ENCODE results near the gene CFP.

Gene CFP

GRCh38 chrX:47597222-47597621, 32.5 kb downstream of the CFP start:
- no peak for TF ChIP-seq CTCF (IDR thresholded peaks at IDR 0.05)
- no peaks in the 10 kb centered on the region for H3K27me3 ChIP-seq
- no peaks in the 10 kb centered on the region for H3K4me1 ChIP-seq (ENCODE audit: control insufficient read depth in 1 of 2, insufficient read depth in 1 of 2, low read depth in 1 of 2, low read length in 1 of 2)
- no peak overlapping the region for H3K27ac ChIP-seq
- H3K36me3 ChIP-seq, result no peaks in the 10 kb centered on the region
- no peaks in the 10 kb centered on the region for H3K9me3 ChIP-seq
- H3K4me3 ChIP-seq (ENCODE audit: low read depth in 1 of 2, low read length in 1 of 2), result no peak overlapping the region

- Histone ChIP-seq H3K4me3 (ENCODE audit: low read depth in 1 of 2, low read length in 1 of 2) (no peak overlapping the region), H3K4me1 (ENCODE audit: control insufficient read depth in 1 of 2, insufficient read depth in 1 of 2, low read depth in 1 of 2, low read length in 1 of 2) (no peaks in the 10 kb centered on the region), H3K36me3 (no peaks in the 10 kb centered on the region), H3K27ac (no peak overlapping the region), H3K27me3 (no peaks in the 10 kb centered on the region), H3K9me3 (no peaks in the 10 kb centered on the region)
- no peak for TF ChIP-seq CTCF (IDR thresholded peaks at IDR 0.05)
Observed at GRCh38 chrX:47596256-47596655, 33.5 kb downstream of the CFP start.

GRCh38 chrX:47595716-47596251, 33.9 kb downstream of the CFP start:
- no peak for TF ChIP-seq CTCF (IDR thresholded peaks at IDR 0.05)
- no peak overlapping the region for H3K4me3 ChIP-seq (ENCODE audit: low read depth in 1 of 2, low read length in 1 of 2)
- H3K27ac ChIP-seq, result no peak overlapping the region
- H3K36me3 ChIP-seq, result no peaks in the 10 kb centered on the region
- no peaks in the 10 kb centered on the region for H3K4me1 ChIP-seq (ENCODE audit: control insufficient read depth in 1 of 2, insufficient read depth in 1 of 2, low read depth in 1 of 2, low read length in 1 of 2)
- H3K27me3 ChIP-seq, result no peaks in the 10 kb centered on the region
- H3K9me3 ChIP-seq, result no peaks in the 10 kb centered on the region

DNA sequence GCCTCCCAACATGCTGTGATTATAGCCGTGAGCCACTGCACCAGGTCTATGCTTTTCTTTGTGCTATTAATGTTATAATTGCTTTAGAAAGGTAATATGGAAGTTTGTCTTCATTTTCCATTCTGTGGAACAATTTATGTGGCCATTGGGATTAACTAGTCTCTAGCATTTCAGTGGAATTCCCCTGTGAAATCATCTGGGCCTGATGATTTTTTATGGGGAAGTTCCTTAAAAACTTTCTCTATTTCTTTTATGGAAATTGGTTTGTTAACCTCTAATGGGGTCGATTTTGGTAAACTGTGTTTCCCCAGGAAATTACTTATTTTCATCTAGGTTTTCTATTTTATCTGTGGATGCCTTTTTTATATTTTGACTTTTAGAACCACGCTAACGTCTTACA, 36.2 kb downstream of the CFP start:
- TF ChIP-seq CTCF (IDR thresholded peaks at IDR 0.05), result no peak
- Histone ChIP-seq H3K27ac (no peak overlapping the region), H3K36me3 (no peaks in the 10 kb centered on the region), H3K4me1 (ENCODE audit: control insufficient read depth in 1 of 2, insufficient read depth in 1 of 2, low read depth in 1 of 2, low read length in 1 of 2) (no peaks in the 10 kb centered on the region), H3K27me3 (no peaks in the 10 kb centered on the region), H3K4me3 (ENCODE audit: low read depth in 1 of 2, low read length in 1 of 2) (no peak overlapping the region), H3K9me3 (no peaks in the 10 kb centered on the region)

DNA sequence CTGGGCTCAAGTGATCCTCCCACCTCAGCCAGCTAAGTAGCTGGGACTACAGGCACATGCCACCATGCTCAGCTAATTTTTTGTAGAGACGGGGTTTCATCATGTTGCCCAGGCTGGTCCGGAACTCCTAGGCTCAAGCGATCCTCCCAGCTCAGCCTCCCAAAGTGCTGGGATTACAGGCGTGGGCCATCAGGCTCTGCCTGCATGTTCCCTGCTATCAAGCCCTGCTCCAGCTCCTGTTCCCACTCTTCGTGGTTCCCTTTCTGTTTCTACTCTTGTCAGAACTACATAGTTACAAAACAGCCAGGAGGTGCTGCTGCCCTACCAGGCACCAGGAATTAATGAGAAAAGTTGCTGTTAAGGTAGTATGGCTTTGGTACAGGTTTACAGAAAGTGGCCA, 38.7 kb downstream of the CFP start:
- Histone ChIP-seq H3K36me3 (no peaks in the 10 kb centered on the region), H3K27ac (no peak overlapping the region), H3K4me1 (ENCODE audit: control insufficient read depth in 1 of 2, insufficient read depth in 1 of 2, low read depth in 1 of 2, low read length in 1 of 2) (no peaks in the 10 kb centered on the region), H3K4me3 (ENCODE audit: low read depth in 1 of 2, low read length in 1 of 2) (no peak overlapping the region), H3K9me3 (no peaks in the 10 kb centered on the region), H3K27me3 (no peaks in the 10 kb centered on the region)
- no peak for TF ChIP-seq CTCF (IDR thresholded peaks at IDR 0.05)

Data from neutrophil (primary cell).